Measurements from ENCODE around the gene XPO4. TPM values are rescaled to one million over a fixed set of nuclear protein-coding genes. Genes with fewer than 3 reads are reported as not detected.
A peak's percentile ranks its signal among the peaks of the same experiment; 100 is the strongest.
"Not testable (repeated sequence)": the region's sequence is repeated elsewhere in the genome, so short reads cannot be mapped to it uniquely, and the experiment has no call there.

The XPO4 gene
- total RNA-seq: 31.2 TPM

GRCh38 chr13:20902438-20903163 is at the start of gene XPO4:
TSS of gene XPO4 (minus strand) at chr13:20902746. CDS start at chr13:20902738, 8 bp downstream.
- peak; percentile 92 for DNase-seq

DNA sequence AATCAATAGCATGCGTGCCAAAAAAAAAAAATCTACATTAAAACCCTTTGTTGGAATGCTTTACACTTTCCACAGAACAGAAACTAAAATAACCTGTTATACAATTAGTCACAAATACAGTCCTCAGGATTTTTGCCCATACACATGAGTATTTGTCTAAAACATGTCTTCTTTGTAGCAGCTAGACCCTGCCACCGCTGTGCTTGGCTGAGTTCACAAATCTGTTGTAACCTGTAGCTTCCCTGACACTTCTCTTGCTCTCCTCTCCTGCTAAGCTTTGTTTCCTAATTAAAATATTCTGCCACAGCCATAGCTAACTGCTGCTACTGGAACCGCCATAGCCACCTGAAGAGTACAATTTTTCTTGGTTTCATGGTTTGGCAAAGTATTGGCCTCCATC is 45.5 kb upstream of the XPO4 start:
- DNase-seq: not testable (repeated sequence)

DNA sequence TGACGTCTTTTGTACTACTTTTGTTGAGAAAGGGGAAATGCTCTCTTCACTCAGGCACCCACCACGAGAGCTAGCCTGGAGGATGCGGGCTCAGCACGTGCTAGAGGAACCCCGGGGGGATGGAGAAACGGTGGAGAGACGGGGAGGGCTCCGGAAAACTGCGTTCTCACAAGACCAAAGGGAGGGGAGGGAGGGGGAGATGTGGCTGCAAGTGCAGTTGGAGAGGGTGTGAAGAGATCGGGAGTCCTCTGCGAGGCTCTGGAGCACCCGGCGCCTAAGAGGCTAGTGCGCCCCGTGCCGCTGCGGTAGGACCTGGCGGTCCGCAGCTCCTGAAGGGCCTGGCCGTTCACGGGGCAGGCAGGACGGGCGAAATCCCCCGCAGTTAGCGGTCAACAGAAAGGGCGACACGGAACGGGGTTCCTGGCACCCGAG is 43.4 kb upstream of the XPO4 start:
- no peak for DNase-seq

- DNase-seq: no peak
Measured at GRCh38 chr13:20942938-20943559, 40.5 kb upstream of the XPO4 start.

GRCh38 chr13:20940511-20940910 is 38.0 kb upstream of the XPO4 start:
- DNase-seq: not testable (repeated sequence)

DNA sequence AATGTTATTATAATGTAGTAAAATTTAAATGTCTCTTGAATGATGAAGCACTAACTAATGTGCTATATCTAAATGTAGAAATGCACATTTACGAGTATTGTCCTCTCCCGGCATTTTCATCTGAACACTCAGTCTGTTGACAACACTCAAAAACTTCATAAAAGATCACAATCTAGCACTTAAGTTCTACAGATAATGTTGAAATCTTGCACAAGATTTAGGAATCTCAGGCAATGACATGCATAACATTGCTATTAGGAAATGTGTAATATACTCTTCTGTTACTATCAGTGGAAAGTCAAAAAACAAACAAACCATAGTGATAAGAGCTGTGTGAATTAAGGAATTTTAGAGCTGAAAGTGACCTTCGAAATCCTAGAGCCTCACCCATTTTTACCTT is 37.5 kb upstream of the XPO4 start:
- no peak for DNase-seq

GRCh38 chr13:20939662-20940061 is 37.1 kb upstream of the XPO4 start:
- no peak for DNase-seq

- no peak for DNase-seq
Measured at GRCh38 chr13:20938302-20938701, 35.8 kb upstream of the XPO4 start.

GRCh38 chr13:20927596-20928257 is 25.2 kb upstream of the XPO4 start:
- DNase-seq: no peak

DNA sequence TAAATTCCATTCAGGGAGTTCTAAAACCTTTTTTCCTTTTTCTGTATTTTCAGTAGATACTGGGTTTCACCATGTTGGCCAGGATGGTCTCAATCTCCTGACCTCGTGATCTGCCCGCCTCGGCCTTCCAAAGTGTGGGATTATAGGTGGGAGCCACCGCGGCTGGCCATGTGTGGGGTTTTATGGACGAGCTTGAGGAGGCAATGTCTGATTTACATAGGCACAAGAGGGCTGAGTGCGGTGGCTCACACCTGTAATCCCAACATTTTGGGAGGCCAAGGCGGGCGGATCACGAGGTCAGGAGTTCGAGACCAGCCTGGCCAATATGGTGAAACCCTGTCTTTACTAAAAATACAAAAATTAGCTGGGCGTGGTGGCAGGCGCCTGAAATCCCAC is 22.8 kb upstream of the XPO4 start:
- DNase-seq: not testable (repeated sequence)

DNA sequence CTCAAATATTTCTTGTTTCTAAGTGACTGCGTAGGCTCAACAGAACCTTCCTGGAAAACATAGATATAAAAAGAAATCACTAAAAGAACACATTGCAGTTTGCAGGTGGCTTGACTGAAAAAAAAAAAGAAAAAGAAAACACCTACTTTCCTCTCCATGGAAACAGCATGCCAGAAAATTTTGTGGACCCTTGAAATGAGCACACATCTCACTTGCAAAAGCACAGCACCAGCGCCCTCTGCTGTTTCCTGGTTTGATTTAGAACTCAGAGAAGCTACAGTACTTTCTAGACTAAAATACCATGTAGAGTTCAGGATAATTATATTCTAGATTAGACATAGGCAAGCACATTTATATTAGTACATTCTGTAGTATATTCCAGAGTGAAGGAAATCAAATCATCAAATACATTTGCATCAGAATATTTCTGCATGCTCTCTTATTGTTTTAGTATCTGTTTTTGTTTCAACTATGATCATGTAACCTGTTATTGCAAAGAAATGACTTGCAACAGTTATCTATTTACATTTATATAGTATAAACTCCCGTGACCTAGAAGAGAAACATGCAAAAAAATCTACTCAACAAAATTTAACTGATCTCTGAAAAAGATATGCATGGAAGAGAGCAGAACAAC is 22.3 kb upstream of the XPO4 start:
- peak; percentile 96 for DNase-seq

DNA sequence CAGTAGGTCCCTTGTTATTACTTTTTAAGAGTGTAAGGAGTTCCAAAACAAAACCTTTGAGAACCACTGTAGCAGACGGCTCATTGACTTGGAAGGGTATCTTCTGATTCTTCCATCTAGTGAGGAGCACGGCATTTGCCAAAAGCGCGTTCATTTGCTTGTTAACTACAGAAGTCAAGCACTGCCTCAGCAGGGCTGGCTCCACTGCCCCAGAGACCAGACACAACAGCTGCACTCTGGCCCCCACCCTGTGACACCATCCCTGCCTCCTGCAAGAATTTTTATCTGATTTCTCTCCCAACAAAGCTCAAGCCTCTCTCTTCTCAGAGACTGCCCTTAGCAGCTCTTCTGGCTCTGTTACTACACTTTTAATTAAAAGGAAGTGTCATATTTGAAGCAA is 20.7 kb upstream of the XPO4 start:
- DNase-seq: peak; percentile 68

GRCh38 chr13:20921572-20921971 is 19.0 kb upstream of the XPO4 start:
- DNase-seq: no peak

DNA sequence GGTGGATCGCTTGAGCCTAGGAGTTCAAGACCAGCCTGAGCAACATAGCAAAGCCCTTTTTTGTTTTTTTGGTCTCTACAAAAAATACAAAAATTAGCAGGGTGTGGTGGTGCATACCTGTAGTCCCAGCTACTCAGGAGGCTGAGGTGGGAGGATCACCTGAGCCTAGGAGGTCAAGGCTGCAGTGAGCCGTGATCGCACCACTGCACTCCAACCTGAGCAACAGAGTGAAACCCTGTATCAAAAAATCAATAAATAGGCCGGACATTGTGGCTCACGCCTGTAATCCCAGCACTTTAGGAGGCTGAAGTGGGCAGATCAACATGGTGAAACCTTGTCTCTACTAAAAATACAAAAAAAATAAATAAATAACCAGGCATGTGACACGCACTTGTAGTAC is 13.1 kb upstream of the XPO4 start:
- not testable (repeated sequence) for DNase-seq

DNA sequence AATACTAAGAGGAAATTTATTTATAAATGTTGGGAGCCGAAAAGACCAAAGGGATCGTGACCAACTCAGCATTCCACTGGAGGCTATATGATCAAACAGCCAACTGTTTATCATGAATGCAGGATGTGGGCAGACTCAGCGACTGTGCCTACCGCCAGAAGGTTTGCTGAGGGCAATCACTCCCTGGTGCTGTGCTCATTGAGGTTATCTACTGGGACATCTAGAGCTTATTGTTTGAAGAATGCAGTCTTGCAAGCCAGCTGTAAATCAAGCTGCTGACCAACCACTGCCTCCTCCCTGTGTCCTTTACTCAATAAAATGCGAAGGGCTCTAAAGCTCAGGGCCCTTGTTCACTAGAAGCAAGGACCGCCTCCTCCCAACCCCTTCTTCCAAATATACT is 8.5 kb upstream of the XPO4 start:
- no peak for DNase-seq

DNA sequence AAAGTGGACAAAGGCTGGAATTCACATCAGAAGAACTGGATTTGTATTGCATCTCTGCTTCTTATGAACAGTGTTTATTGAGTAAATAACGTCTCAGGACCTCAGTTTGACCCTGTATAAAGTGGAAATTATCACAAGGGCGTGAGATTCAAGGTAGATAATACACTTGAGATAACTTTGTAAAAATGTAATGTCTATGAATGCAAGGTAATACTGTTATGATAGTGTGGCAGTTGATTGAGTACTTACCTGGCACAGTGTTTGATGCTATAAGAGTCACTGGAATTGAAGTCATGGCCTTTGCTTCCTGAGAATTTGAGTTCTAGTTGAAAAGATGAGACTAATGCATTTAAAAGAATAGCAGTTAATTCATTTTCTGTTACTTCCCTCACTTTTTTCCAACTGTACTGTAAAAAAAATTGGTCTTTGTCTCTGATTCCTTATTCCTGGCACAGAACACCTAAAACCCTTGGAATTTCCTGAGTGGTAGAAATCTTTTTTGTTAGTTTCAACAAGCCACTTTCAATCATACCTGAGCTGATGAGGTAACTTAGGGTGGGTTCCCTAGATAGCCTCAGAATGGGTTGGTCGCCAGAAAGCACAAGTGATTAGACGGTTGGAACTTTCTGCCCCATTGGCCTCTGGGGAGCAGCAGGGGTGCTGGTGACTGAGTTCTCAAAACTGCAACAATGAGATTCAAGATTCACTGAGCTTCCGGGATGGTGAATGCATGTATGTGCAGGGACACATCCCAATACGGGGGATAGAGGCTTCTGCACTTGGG is 6.4 kb upstream of the XPO4 start:
- DNase-seq: no peak

DNA sequence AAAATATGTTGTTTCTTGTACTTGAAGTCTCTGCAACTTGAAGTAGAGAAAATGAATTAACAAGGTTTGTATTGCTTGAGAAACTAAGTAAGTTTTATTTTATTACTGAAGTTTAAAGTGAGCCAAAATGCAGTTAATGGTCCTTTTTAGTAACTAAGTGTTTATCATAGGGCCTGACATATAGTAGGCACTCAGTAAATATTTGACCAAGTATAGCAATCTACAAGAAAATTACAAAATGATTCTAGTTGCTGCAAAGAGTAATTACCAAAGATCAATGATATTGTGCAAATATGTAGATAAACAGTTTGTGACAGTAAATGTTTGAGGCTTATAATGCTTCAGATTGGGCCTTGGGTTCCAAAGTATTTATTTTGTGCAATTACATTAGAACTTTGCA is 2.4 kb upstream of the XPO4 start:
- no peak for DNase-seq

DNA sequence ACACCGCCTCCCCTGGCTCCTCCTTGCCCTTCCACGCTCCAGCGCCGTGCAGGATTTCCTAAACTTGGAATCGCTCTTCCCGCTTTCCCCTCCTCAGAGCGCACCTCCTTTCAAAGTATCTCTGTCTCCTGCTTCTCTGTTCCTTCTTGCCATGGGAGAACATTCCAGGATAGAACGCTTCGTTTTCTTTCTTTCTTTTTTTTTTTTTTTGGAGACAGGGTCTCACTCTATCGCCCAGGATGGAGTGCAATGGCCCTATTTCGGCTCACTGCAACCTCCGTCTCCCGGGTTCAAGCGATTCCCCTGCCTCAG is 574 bp upstream of the XPO4 start:
- DNase-seq: no peak

DNA sequence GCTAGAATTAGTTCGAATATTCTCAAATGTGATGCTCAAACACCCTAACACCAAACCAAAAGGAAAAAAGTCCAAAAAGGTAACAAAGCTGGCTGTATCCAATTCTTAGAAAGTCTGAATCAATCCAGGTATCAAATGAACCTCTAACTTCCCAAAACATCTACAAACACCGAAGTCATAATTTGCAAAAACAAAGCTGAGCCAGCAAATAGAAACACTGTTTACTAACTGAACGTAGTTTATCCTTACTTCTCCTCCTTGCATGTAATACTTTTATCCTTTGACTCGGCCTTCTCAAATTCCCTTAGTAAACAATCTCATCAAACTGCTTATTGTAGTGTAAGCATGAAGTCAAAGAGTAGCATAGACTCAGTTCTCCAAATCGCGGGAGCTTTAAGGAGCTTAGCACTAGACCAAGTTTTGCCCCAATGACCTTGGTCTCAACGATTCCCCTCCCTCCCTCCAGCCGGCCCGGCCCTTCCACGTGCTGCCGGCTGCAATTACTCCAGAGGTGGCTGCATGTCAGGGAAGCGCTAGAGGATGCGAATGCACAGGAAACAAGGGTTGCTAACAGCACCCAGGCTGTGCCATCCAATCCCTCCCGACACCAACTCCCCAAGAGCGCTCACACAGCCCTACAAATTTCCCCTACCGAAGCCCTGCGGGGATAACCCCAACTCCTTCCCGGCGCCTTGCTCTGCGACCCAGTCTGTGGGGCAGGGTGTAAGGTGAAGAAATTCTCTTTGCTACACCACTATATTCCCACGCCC is 693 bp downstream of the XPO4 start:
- DNase-seq: peak; percentile 25

DNA sequence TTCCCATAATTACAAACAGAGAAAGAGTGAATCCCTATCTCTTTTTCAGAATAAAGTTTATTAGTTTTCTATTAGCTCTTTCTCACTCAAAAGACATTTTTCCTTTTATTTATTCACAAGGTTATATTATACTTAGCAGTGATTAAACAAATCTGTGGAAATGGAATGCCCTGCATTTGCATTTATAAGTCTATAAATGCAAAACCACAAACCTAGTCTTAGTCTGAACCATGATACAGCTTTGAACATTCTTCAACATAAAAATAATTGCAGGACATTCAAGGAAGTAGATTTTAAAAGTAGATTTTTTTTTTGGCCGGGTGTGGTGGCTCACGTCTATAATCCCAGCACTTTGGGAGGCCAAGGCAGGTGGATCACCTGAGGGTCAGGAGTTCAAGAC is 8.3 kb downstream of the XPO4 start:
- DNase-seq: no peak

- no peak for DNase-seq
Measured at GRCh38 chr13:20891768-20892167, 10.8 kb downstream of the XPO4 start.

DNA sequence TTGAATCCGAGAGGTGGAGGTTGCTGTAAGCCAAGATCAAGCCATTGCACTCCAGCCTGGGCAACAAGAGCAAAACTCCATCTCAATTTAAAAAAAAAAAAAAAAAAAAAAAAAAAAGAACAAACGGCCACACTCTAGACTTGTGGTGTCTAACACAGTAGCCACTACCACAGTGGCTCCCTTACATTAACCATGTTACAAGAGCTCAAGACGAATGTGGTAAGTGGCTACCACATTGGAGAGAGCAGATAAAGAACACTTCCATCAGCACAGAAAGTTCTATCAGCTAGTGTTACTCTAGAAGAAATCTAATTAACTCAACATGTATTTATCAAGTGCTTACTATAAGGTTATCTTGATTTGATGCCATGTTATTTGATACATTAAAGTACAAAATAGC is 11.5 kb downstream of the XPO4 start:
- no peak for DNase-seq

All from tongue (tissue), 2 donors.